ENCODE measurements around the gene HDAC7.

DNA sequence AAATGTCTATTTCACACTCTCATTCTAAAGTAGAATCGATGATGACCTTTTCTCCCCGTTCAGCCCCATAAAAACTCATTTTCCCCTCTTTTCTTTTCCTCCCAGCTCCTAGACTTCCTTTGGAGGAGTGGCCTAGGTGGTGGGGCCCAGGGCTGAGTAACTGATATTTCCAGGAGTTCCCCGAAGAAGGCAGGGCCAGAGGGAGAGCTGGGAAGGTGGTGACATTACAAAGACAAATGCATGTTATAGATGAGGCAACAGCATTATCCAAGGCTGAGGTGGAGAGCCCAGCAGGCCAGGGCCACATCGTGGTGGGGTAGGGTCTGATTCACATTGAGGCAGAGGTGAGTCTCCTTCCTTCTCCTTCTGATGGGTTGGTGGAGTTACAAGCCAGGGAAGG is 22.2 kb upstream of the HDAC7 start:
- TF ChIP-seq POLR2AphosphoS5 (IDR thresholded peaks at IDR 0.05; ENCODE audit: low read depth): no peak
- TF ChIP-seq, protein P1, sequence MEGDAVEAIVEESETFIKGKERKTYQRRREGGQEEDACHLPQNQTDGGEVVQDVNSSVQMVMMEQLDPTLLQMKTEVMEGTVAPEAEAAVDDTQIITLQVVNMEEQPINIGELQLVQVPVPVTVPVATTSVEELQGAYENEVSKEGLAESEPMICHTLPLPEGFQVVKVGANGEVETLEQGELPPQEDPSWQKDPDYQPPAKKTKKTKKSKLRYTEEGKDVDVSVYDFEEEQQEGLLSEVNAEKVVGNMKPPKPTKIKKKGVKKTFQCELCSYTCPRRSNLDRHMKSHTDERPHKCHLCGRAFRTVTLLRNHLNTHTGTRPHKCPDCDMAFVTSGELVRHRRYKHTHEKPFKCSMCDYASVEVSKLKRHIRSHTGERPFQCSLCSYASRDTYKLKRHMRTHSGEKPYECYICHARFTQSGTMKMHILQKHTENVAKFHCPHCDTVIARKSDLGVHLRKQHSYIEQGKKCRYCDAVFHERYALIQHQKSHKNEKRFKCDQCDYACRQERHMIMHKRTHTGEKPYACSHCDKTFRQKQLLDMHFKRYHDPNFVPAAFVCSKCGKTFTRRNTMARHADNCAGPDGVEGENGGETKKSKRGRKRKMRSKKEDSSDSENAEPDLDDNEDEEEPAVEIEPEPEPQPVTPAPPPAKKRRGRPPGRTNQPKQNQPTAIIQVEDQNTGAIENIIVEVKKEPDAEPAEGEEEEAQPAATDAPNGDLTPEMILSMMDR (conservative IDR thresholded peaks at IDR 0.05; ENCODE audit: low read depth in 2 of 2): no peak

Measured in GM23338 (cell line).